ENCODE results near the gene PRKACA. TPM values are rescaled to one million over a fixed set of nuclear protein-coding genes. Genes with fewer than 3 reads are reported as not detected.

PRKACA gene
- 33.3 to 37.7 TPM (median 34.9 TPM) in 5 replicates for total RNA-seq (2022; extraction: Qiagen RNA extraction; ENCODE audit: low read depth)

DNA sequence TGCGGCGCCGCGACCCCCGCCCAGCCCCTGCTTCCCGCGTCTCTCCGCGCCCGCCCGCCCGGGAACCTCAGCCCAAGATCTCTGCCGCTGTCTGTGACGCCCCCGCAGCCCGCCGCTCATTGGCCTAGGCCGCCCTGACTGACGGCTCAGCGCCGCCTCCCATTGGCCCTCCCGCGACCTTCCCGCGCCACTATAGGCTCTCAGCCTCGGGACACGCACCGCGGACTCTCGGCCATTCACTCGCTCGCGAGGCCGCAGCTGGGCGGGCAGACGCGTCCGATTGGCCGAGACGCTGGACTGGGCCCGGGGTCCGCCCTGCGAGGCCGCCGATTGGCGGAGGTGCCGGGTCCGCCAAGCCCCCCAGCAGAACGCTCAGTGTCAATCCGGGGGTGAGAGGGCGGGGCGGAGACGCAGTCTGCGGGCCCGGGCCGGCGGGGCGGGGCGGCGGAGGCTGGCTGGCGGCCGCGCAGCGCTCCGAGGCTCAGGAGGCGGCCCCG lies at the start of gene PRKACA:
PRKACA (minus strand) TSS at position 95 of the 497 bp plus-strand sequence. CDS start 215 bp downstream, outside the sequence.

DNA sequence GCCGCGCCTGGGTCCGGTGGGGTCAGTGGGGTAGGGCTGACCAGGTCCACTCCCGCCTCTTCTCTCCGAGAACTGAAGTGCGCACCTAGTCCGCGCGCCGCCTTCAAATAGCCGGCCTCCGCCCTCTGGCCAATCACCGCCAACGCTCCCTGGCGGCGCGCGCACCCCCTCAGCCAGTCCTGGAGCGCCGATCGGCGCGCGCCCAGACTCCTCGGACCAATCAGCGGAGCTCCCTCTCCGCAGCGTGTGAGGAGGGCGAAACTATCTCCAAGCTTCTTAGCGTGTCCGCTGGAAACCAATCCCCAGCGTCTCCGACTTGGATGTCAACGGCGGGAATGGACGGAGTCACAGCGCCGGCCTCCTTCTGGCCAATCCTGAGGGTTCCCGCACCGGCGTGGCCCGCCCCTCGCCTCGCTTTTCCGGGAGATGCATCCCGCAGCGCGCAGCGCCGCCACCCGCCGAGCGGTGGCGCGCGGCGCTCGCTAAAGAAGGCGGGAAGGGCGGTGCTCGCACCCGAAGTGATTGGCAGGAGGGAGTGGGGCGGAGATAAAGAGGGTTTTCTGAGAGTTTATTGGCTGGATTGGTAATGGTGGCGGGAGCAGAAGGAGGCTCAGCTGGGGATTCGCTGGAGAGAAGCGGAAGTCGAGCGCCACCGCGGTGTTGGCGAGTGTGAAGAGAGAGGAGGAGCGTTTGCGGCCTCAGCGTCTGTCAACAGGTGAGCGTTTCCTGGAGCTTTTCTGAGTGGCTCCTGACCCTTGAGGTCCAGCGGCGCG lies 19.1 kb upstream of the PRKACA start, which contains the start of gene ASF1B:
ASF1B (minus strand) TSS at position 81 of the 773 bp plus-strand sequence. CDS start 133 bp downstream, outside the sequence.

DNA sequence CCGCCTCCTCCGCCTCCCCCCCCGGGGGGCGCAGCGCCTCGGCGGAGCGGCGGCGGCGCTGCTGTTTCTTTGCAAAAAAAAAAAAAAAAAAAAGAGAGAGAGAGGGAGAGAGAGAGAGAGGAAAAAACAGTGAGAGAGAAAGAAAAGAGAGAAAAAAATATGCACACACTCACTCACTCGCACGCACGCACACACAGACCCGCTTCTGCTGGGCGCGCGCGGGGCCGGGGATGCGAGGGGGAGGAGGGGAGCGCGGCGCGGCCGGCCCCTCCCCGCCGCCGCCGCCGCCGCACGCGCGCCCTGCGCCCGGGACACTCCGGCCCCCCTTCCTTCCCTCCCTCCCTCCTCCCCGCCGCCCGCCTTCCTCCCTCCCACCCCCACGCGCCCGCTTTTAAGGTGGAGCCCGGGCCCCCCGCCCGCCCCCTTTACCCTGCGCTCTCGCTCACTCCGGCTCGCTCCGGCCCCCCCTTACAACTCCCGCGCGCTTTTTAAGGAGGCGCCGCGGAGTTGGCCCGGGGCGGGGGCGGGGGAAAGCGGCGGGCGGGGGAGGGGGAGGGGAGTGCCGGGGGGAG lies 27.0 kb downstream of the PRKACA start, which contains the start of gene SAMD1:
SAMD1 (minus strand) TSS at position 243 of the 572 bp plus-strand sequence.

DNA sequence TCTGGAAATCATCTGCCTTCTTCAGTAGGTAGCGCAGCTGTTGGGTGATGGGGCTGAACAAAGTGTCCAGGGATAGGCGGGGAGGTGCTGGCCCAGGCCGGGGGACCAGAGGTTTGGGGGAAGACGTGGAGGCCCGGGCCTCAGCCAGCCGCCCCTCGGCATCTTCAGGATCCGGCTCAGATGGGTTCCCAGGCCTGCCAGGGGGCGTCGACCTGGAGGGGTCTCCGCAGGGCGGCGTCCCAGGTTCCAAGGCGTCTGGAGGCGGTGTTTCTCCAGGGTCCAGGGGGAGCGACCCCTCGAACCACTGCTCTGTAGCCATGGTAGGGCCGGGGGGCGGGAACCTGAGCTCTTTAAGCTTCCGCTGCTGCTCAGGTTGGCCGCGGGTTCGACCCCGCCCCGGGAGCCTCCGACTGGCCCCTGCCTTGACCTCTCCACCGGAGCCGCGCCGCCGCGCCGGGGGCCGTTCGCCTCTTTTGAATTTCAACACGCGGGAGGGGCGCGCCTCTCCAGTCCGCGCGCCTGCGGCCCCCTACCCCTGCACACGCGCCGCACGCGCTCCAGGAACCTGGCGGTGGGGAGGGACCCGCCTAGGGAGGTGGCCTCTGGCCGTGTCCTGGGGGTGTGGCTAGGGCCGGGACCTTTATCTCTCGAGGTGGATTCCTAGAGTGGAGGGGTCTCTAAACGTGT lies 32.1 kb downstream of the PRKACA start, which contains the start of gene C19orf67:
C19orf67 (minus strand) TSS at position 475 of the 687 bp plus-strand sequence; CDS start at position 319, 156 bp downstream.

DNA sequence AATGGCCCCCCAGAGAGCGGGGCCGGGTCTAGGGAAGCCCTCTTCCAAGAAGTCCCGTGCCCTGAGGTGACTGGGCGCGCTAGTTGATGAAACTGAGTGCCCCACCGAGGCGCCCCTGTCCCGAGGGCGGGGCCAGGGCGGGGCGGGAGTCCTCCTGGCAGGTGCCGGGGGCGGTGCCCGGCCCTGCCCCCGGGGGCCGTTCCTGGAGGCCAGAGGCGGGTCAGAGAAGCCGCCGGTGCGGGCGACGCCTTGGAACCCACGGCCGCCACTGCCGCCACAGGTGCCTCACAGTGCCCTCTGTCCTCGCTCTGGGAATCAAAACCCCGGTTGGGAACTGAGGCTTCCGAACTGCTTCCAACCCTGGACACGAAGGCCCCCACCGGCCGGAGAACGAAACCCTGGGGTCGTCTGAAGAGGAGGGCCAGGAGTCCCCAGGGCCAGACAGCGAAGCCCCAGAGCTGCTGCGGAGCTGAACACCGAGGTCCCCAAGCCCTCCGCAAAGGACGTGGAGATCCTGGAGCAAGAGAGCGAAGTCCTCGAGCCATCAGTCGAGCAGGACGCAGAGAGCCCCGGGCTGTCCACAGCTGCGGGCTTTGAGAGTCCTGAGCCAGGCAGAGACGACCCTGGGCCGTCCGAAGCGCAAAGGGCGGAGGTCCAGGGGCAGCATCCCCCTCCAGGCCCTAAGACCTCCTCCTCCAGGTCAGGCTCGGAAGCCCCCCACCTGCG lies 44.9 kb downstream of the PRKACA start, which contains the start of gene MISP3:
MISP3 (plus strand) TSS at position 252 of the 726 bp plus-strand sequence. CDS start 524 bp downstream, outside the sequence.

DNA sequence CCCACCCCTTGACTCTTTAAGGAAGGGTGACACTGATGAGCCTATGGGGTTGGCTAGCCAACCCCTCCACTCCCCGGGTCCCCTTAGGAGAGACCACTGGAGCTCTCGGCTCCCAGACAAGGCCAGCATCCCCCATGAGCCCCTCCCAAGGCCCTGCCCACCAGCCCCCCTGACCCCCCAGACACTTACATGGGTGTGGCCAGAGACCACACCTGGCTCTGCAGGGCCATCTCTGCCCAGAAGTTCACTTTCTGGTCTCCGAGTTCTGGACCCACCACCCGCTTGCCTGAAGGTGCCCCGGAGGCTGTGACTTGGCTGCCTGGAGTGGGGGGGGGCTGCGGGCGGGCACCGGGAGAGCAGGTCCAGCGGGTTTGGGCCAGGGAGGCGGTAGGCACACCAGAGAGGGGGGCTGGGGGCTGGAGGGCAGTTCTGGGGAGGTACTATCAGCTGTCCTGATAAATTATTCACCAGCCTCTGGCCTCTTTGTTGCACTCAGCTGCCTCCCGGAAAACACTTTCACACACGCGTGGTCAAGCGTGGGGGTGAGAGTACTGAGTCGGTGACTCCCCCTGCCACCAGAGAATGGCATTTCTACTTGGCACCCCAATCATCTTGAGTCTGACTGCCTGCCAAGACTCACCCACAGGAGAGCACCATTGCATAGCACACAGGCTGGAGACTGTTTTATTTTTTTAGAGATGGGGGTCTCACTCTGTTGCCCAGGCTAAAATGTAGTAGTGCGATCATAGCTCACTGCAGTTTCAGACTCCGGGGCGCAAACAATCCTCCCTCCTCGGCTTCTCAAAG lies 55.6 kb downstream of the PRKACA start, which contains the start of gene PALM3:
PALM3 (minus strand) TSS at position 326 of the 807 bp plus-strand sequence; CDS start at position 230, 96 bp downstream.

Other genes starting within 250 kb of the PRKACA start
- gene NANOS3, start 240.6 kb downstream of the PRKACA start, total RNA-seq (2022; extraction: Qiagen RNA extraction; ENCODE audit: low read depth), result 2.3 to 3.7 TPM (median 2.6 TPM) in 5 replicates
- 0.14 to 0.85 TPM (median 0.56 TPM) in 4 of 5 replicates, not detected in the other for gene BRME1, start 211.6 kb downstream of the PRKACA start, total RNA-seq (2022; extraction: Qiagen RNA extraction; ENCODE audit: low read depth)
- 7.6 to 11.7 TPM (median 10.5 TPM) in 5 replicates for gene CC2D1A, start 211.6 kb downstream of the PRKACA start, total RNA-seq (2022; extraction: Qiagen RNA extraction; ENCODE audit: low read depth)
- 0.95 to 1.7 TPM (median 1.0 TPM) in 5 replicates for gene PODNL1, start 179.3 kb downstream of the PRKACA start, total RNA-seq (2022; extraction: Qiagen RNA extraction; ENCODE audit: low read depth)
- 14.5 to 26.5 TPM (median 22.0 TPM) in 5 replicates for gene DCAF15, start 165.3 kb downstream of the PRKACA start, total RNA-seq (2022; extraction: Qiagen RNA extraction; ENCODE audit: low read depth)
- gene RFX1, start 111.4 kb downstream of the PRKACA start, total RNA-seq (2022; extraction: Qiagen RNA extraction; ENCODE audit: low read depth), result 2.2 to 6.5 TPM (median 5.8 TPM) in 5 replicates
- gene RLN3, start 89.6 kb downstream of the PRKACA start, total RNA-seq (2022; extraction: Qiagen RNA extraction; ENCODE audit: low read depth), result not detected in 5 replicates
- 5.7 to 10.9 TPM (median 9.8 TPM) in 5 replicates for gene IL27RA, start 86.0 kb downstream of the PRKACA start, total RNA-seq (2022; extraction: Qiagen RNA extraction; ENCODE audit: low read depth)
- 1.4 to 3.5 TPM (median 1.8 TPM) in 5 replicates for gene PALM3, start 55.7 kb downstream of the PRKACA start, total RNA-seq (2022; extraction: Qiagen RNA extraction; ENCODE audit: low read depth)
- gene MISP3, start 45.0 kb downstream of the PRKACA start, total RNA-seq (2022; extraction: Qiagen RNA extraction; ENCODE audit: low read depth), result 2.1 to 5.4 TPM (median 3.9 TPM) in 5 replicates
- not detected in 5 replicates for gene C19orf67, start 32.0 kb downstream of the PRKACA start, total RNA-seq (2022; extraction: Qiagen RNA extraction; ENCODE audit: low read depth)
- gene SAMD1, start 27.0 kb downstream of the PRKACA start, total RNA-seq (2022; extraction: Qiagen RNA extraction; ENCODE audit: low read depth), result 25.4 to 49.0 TPM (median 42.9 TPM) in 5 replicates
- gene ASF1B, start 18.8 kb upstream of the PRKACA start, total RNA-seq (2022; extraction: Qiagen RNA extraction; ENCODE audit: low read depth), result 24.7 to 33.8 TPM (median 33.5 TPM) in 5 replicates
- gene ADGRL1, start 88.4 kb upstream of the PRKACA start, total RNA-seq (2022; extraction: Qiagen RNA extraction; ENCODE audit: low read depth), result 2.3 to 5.8 TPM (median 5.1 TPM) in 5 replicates